Measurements from ENCODE around the gene FAM8A1.
A peak's percentile ranks its signal among the peaks of the same experiment; 100 is the strongest.
"Not testable (repeated sequence)": the region's sequence is repeated elsewhere in the genome, so short reads cannot be mapped to it uniquely, and the experiment has no call there.

FAM8A1 gene

DNA sequence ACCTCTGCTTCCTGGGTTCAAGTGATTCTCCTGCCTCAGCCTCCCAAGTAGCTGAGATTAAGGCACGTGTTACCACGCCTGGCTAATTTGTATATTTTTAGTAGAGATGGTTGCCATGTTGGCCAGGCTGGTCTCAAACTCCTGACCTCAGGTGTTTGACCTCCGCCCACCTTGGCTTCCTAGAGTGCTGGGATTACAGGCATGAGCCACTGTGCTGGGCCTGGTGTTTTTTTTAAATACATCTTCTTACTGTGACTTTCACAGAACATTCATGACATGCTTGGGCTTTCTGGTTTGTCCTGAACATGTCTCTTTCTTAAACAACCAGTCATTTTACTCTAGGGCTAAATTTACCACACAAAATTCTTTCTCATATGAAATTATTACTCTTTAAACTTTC is 34.7 kb upstream of the FAM8A1 start:
- no peak for DNase-seq
- no peak overlapping the region for H3K27ac ChIP-seq
- no peak overlapping the region for H3K4me3 ChIP-seq
- intact Hi-C loops (cut with DNase I; ENCODE audit: low total_unique reads) = no loop called here
- TF ChIP-seq, protein P1, sequence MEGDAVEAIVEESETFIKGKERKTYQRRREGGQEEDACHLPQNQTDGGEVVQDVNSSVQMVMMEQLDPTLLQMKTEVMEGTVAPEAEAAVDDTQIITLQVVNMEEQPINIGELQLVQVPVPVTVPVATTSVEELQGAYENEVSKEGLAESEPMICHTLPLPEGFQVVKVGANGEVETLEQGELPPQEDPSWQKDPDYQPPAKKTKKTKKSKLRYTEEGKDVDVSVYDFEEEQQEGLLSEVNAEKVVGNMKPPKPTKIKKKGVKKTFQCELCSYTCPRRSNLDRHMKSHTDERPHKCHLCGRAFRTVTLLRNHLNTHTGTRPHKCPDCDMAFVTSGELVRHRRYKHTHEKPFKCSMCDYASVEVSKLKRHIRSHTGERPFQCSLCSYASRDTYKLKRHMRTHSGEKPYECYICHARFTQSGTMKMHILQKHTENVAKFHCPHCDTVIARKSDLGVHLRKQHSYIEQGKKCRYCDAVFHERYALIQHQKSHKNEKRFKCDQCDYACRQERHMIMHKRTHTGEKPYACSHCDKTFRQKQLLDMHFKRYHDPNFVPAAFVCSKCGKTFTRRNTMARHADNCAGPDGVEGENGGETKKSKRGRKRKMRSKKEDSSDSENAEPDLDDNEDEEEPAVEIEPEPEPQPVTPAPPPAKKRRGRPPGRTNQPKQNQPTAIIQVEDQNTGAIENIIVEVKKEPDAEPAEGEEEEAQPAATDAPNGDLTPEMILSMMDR (IDR thresholded peaks at IDR 0.05) = no peak
- H3K4me1 ChIP-seq = peaks cover 0 to 19% (median 6%) of the 10 kb centered on the region in 4 donors
- H3K27me3 ChIP-seq = no peaks in the 10 kb centered on the region
- no peaks in the 10 kb centered on the region for H3K9me3 ChIP-seq
- no peaks in the 10 kb centered on the region for H3K36me3 ChIP-seq

DNA sequence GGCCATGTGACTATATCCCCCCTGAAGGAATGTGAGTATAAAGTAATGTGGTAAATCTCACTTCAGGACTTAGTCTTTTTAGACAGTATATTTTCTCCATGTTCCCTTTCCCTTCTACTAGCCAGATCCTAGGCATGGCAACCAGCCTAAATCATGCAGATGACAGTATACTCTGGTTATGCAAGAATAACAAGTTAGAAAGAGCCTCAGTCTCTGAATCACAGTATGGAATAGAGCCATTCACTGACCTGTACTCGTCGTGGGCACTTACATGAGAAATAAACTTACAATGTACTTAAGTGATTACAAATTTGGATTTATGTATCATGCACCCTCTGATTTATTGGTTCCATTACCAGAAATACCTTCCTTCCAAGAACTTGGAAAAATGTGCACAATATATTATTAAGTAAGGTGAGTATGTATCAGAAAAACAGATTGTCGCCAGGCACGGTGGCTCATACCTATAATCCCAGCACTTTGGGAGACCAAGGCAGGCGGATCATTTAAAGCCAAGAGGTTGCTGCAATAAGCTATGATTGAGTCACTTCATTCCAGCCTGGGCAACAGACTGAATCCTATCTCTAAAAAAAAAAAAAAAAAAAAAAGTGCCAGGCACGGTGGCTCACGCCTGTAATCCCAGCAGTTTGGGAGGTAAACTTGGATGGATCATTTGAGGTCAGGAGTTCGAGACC is 25.1 kb upstream of the FAM8A1 start:
- no peak for DNase-seq
- Histone ChIP-seq H3K27ac (no peak overlapping the region), H3K27me3 (no peaks in the 10 kb centered on the region), H3K4me3 (no peak overlapping the region), H3K9me3 (peaks cover 0 to 10% (median 0%) of the 10 kb centered on the region in 3 donors), H3K36me3 (no peaks in the 10 kb centered on the region), H3K4me1 (no peaks in the 10 kb centered on the region)
- intact Hi-C loops (cut with DNase I; ENCODE audit: low total_unique reads) = no loop called here
- TF ChIP-seq, protein P1 (IDR thresholded peaks at IDR 0.05) = no peak

DNA sequence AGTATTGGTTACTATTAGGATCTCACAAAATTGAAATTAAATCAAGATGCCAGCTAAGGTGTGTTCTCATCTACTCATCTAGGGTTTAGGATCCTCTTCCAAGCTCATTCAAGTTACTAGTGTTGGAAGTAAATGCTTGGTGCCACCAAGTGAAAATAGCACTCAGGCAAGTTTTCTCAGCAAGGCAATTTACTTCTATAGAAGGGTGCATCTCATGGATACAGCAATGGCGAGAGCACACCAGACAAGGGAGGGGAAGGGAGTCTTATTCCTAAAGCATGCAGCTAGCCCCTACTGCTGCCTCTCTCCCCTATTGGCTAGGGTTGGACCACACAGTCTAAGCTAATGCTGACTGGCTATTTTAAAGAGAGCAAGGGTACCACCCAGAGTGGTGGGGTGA is 23.0 kb upstream of the FAM8A1 start:
- TF ChIP-seq, protein P1 (IDR thresholded peaks at IDR 0.05) = no peak
- intact Hi-C loops (cut with DNase I; ENCODE audit: low total_unique reads) = no loop called here
- Histone ChIP-seq H3K4me1 (peaks cover 0 to 4% (median 0%) of the 10 kb centered on the region in 4 donors), H3K27ac (no peak overlapping the region), H3K4me3 (no peak overlapping the region), H3K27me3 (no peaks in the 10 kb centered on the region), H3K36me3 (no peaks in the 10 kb centered on the region), H3K9me3 (peaks cover 0 to 10% (median 0%) of the 10 kb centered on the region in 3 donors)
- no peak for DNase-seq

DNA sequence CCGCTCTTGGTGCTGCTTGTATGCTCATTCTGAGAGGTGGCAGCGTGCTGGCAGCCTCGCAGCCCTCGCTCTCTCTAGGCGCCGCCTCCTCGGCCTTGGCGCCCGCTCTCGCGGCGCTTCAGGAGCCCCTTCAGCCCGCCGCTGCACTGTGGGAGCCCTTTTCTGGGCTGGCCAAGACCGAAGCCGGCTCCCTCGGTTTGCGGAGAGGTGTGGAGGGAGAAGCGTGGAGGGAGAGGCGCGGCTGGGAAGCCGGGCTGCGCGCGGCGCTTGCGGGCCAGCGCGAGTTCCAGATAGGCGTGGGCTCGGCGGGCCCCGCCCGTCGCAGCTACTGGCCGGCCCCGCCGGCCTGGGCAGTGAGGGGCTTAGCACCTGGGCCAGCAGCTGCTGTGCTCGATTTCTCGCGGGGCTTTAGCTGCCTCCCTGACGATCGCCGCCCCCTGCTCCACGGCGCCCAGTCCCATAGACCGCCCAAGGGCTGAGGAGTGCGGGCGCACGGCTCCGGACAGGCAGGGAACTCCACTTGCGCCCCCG is 19.5 kb upstream of the FAM8A1 start:
- H3K9me3 ChIP-seq = peaks cover 0 to 6% (median 0%) of the 10 kb centered on the region in 3 donors
- H3K27me3 ChIP-seq = no peaks in the 10 kb centered on the region
- H3K4me1 ChIP-seq = peaks cover 0 to 10% (median 2%) of the 10 kb centered on the region in 4 donors
- H3K36me3 ChIP-seq = no peaks in the 10 kb centered on the region
- intact Hi-C loops (cut with DNase I; ENCODE audit: low total_unique reads) = loop anchor here (5.0 kb wide), 1 partner anchor 298 kb away; the partner anchor contains the start of gene RBM24
- peak overlapping the region; percentile 59 to 64 for H3K4me3 ChIP-seq
- peak; percentile 28 to 72 for DNase-seq
- TF ChIP-seq, protein P1 (IDR thresholded peaks at IDR 0.05) = no peak
- peak overlapping the region; percentile 75 to 80 for H3K27ac ChIP-seq

DNA sequence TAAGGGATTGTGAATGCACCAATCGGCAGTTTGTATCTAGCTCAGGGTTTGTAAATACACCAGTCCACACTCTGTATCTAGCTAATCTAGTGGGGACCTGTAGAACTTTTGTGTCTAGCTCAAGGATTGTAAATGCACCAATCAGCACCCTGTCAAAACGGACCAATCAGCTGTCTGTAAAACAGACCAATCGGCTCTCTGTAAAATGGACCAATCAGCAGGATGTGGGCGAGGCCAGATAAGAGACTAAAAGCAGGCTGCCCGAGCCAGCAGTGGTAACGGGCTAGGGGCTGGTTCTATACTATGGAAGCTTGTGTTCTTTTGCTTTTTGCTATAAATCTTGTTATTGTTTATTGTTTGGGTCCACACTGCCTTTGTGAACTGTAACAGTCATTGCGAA is 18.8 kb upstream of the FAM8A1 start:
- intact Hi-C loops (cut with DNase I; ENCODE audit: low total_unique reads) = loop anchor here (5.0 kb wide), 1 partner anchor 299 kb away; the partner anchor contains the start of gene RBM24
- H3K27me3 ChIP-seq, H3K4me3 ChIP-seq, H3K4me1 ChIP-seq, H3K36me3 ChIP-seq, DNase-seq, H3K9me3 ChIP-seq: not testable (repeated sequence)
- peak overlapping the region; percentile 75 to 80 for H3K27ac ChIP-seq

DNA sequence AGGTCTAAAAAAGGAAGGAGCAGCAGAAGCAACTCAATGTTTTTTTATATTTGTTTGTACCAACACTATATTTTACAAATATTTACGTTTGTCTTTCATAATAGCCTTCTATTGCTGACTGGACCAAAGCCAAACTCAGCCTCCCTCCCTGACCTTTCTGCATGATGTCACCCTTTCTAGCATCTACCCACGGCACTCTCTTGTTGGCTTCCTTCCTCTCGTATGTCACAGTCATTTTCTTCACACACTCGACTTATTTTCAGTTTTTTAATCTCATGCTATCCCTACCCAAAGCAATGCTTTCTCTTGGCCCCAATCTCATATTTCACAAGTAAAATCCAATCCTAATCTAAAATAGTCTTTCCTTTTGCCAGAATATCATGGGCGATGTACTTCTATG is 16.3 kb upstream of the FAM8A1 start:
- H3K27ac ChIP-seq = peak overlapping the region; percentile 70
- TF ChIP-seq, protein P1 (IDR thresholded peaks at IDR 0.05) = no peak
- H3K27me3 ChIP-seq = no peaks in the 10 kb centered on the region
- peak overlapping the region in 1 of 2 donors; percentile 1 for H3K4me3 ChIP-seq
- H3K36me3 ChIP-seq = no peaks in the 10 kb centered on the region
- peak in 1 of 2 donors; percentile 25 for DNase-seq
- H3K9me3 ChIP-seq = no peaks in the 10 kb centered on the region
- peaks cover 0 to 10% (median 2%) of the 10 kb centered on the region in 4 donors for H3K4me1 ChIP-seq
- intact Hi-C loops (cut with DNase I; ENCODE audit: low total_unique reads) = loop anchor here (5.0 kb wide), 1 partner anchor 302 kb away; the partner anchor contains the start of gene RBM24

Data from tibial artery (tissue), 4 donors.